GM12878 (cell line): Measurements from ENCODE around the gene GRB10. TPM values are rescaled to one million over a fixed set of nuclear protein-coding genes. Genes with fewer than 3 reads are reported as not detected.

ENCODE experiments used
- ATAC-seq: fragments of 200-7000 bp; cut with Tn5 transposase; 3 replicates; pipeline ENCODE4 v1.9.1; 2020; ENCODE audit warnings: mild to moderate bottlenecking, moderate library complexity
- BruUV-seq: library from RNA; stranded (reverse); fragments of 400-500 nt; replicated peaks from 2 replicates; lab custom pipeline; 2021; lab: Mats Ljungman, UMichigan
- CTCF ChIA-PET: fragments of 300-600 bp; sonication (Branson Sonifier 250); formaldehyde crosslinking; extraction: SDS; loops from one replicate; lab custom pipeline; 2021; ENCODE audit warnings: inconsistent platforms; lab: Yijun Ruan, JAX
- POLR2A ChIA-PET: fragments of 350-600 bp; formaldehyde crosslinking; extraction: SDS; loops from one replicate; lab custom pipeline; 2021; ENCODE audit warnings: inconsistent platforms; lab: Charles Lee
- RAD21 ChIA-PET: fragments of 300-600 bp; sonication (Branson Sonifier 250); formaldehyde crosslinking; loops from one replicate; lab custom pipeline; 2023; ENCODE audit warnings: antibody characterized with exemption; ENCODE audit not compliant: unreplicated experiment; lab: Charles Lee
- SMC1A ChIA-PET: fragments of 300-600 bp; sonication (Branson Sonifier 250); formaldehyde crosslinking; loops from one replicate; lab custom pipeline; 2023; ENCODE audit not compliant: unreplicated experiment, uncharacterized antibody; lab: Charles Lee
- DNase-seq: peaks from one replicate; pipeline ENCODE4 v3.0.0-alpha.2; 2011; ENCODE audit warnings: low read depth, low spot score
- FAIRE-seq: peaks from 3 replicates; lab custom pipeline; 2011; peaks lifted over from hg19 to GRCh38; lab: Jason Lieb, UNC
- H2AFZ ChIP-seq: 2 replicates; pipeline ENCODE4 v1.6.0; 2011; ENCODE audit warnings: low read depth, low read length, control low read depth; ENCODE audit not compliant: control insufficient read depth
- H3K27ac ChIP-seq: 2 replicates; pipeline ENCODE4 v1.5.1; 2011; ENCODE audit warnings: control low read depth; ENCODE audit not compliant: control insufficient read depth, insufficient read depth
- H3K27me3 ChIP-seq, 2 experiments: replicated peaks in 1 of 2; 2 replicates each; pipeline versions ENCODE4 v1.6.0 to v1.6.1; 2011; ENCODE audit warnings: low read length in 1 of 2; ENCODE audit not compliant: control insufficient read depth in 2 of 2, insufficient read depth in 2 of 2
- H3K36me3 ChIP-seq, 2 experiments: 2 replicates each; pipeline ENCODE4 v1.5.1; 2011; ENCODE audit warnings: low read length in 1 of 2; ENCODE audit not compliant: control insufficient read depth in 2 of 2, insufficient read depth in 2 of 2
- H3K4me1 ChIP-seq: 2 replicates; pipeline ENCODE4 v1.6.1; 2011; ENCODE audit warnings: mild to moderate bottlenecking, low read length, moderate library complexity, mixed read lengths; ENCODE audit not compliant: control insufficient read depth, insufficient read depth
- H3K4me2 ChIP-seq: 2 replicates; pipeline ENCODE4 v1.6.0; 2011; ENCODE audit warnings: control low read depth; ENCODE audit not compliant: control insufficient read depth, insufficient read depth
- H3K4me3 ChIP-seq: fragments of 200-600 bp; sonication (generic); 2 replicates; pipeline ENCODE4 v1.5.1; 2016
- H3K79me2 ChIP-seq: 2 replicates; pipeline ENCODE4 v1.6.0; 2011; ENCODE audit warnings: low read length; ENCODE audit not compliant: control insufficient read depth, insufficient read depth
- H3K9ac ChIP-seq: 2 replicates; pipeline ENCODE4 v1.8.0; 2011; ENCODE audit warnings: low read length, control low read depth, mixed read lengths; ENCODE audit not compliant: control insufficient read depth, insufficient read depth
- H3K9me3 ChIP-seq: replicated peaks from 3 replicates; pipeline ENCODE4 v1.5.1; 2011; ENCODE audit warnings: mild to moderate bottlenecking, low read length; ENCODE audit not compliant: control insufficient read depth, insufficient read depth
- H4K20me1 ChIP-seq: 2 replicates; pipeline ENCODE4 v1.6.0; 2011; ENCODE audit not compliant: control insufficient read depth, insufficient read depth
- ASH2L ChIP-seq: fragments of 300-600, 200-600 bp; sonication (generic); IDR thresholded peaks from 2 replicates; pipeline ENCODE4 v1.6.1; 2017; ENCODE audit warnings: low read depth, mild to moderate bottlenecking, borderline replicate concordance
- CHD4 ChIP-seq: fragments of 200-600 bp; sonication (generic); IDR thresholded peaks from 2 replicates; pipeline ENCODE4 v1.6.1; 2016; ENCODE audit warnings: mild to moderate bottlenecking
- IRF3 ChIP-seq: fragments of 450-650 bp; IDR thresholded peaks from 2 replicates; pipeline ENCODE4 v1.6.1; 2014; ENCODE audit warnings: mild to moderate bottlenecking
- RCOR1 ChIP-seq: conservative IDR thresholded peaks from 2 replicates; pipeline ENCODE4 v1.6.1; 2012; ENCODE audit warnings: low read depth, low read length, improper control_type of control experiment
- ZSCAN29 ChIP-seq: fragments of 450-650 bp; IDR thresholded peaks from 2 replicates; pipeline ENCODE4 v1.6.1; 2017; ENCODE audit warnings: mild to moderate bottlenecking, moderate library complexity
- WGBS: methylation state at CpG from one replicate; pipeline ENCODE4 v1.1.6; 2016; ENCODE audit warnings: low lambda C conversion rate; ENCODE audit not compliant: insufficient replicate concordance, insufficient coverage; ENCODE audit errors: missing lambda C conversion rate; 5-methylcytosine and 5-hydroxymethylcytosine counted together
- in situ Hi-C: fragments of 300-500 bp; cut with MboI; formaldehyde crosslinking; loops from 9 replicates; pipeline ENCODE4 v1.14.3; 2018; ENCODE audit warnings: mixed read lengths
- intact Hi-C: fragments of 100-400 bp; cut with micrococcal nuclease; formaldehyde crosslinking; loops from one replicate; pipeline ENCODE4 v1.14.2; 2022; ENCODE audit not compliant: unreplicated experiment
- polyA plus RNA-seq, 11 experiments: library from polyadenylated mRNA; depleted of rRNA in 4 of 11; unstranded in 6 of 11; stranded (reverse) in 5 of 11; fragments of >200 nt; fragmentation: Nextera tagmentation in 4 of 11; fragmentation: Illumina TruSeq in 1 of 11; extraction: Ambion mirVana in 4 of 11; extraction: Trizol in 1 of 11; gene quantifications; 1 replicate in 1 of 11; 2 replicates in 10 of 11; pipeline versions ENCODE4 v1.2.1 to v1.2.3, GENCODE V29; 2011 to 2016; ENCODE audit warnings: inconsistent platforms in 2 of 11, missing spikeins in 2 of 11, low read depth in 1 of 11
- total RNA-seq, 4 experiments: library from RNA; depleted of rRNA in 3 of 4; stranded (reverse); fragments of >200 nt in 3 of 4; fragmentation: Illumina TruSeq in 1 of 4; extraction: Trizol in 1 of 4; gene quantifications; 2 replicates each; pipeline versions ENCODE4 v1.2.1 to v1.2.3, GENCODE V29; 2013 to 2021

The GRB10 gene
- total and polyA plus RNA-seq, 10 of the 15 experiments (the other 5 are each of a cell fraction or from before 2014, with no cell fraction given): 0.04 to 0.33 TPM; not detected in 8

- 38% methylated on average over 3 of the region's 3 CpGs for WGBS
- H3K27me3 ChIP-seq: no peaks in the 10 kb centered on the region; a peak in 1 of 4 replicates
These were observed 32.8 kb downstream of the GRB10 start for GRCh38 chr7:50749896-50750295.

GRCh38 chr7:50748472-50748871, 34.2 kb downstream of the GRB10 start:
- no peaks in the 10 kb centered on the region for H3K4me1 ChIP-seq
- intact Hi-C loops: no loop called here
- H3K4me2 ChIP-seq: no peak overlapping the region
- H3K4me3 ChIP-seq: no peak overlapping the region
- ChIA-PET POLR2A (no interaction called here), CTCF (no interaction called here), RAD21 (no interaction called here), SMC1A (no interaction called here)
- no peak for ATAC-seq
- DNase-seq: no peak
- no peaks in the 10 kb centered on the region for H3K36me3 ChIP-seq
- H4K20me1 ChIP-seq: no peaks in the 10 kb centered on the region
- no peaks in the 10 kb centered on the region; a peak in 1 of 4 replicates for H3K27me3 ChIP-seq
- no TSS peak for BruUV-seq
- 27% methylated on average over 8 of the region's 8 CpGs for WGBS
- no peak for FAIRE-seq
- no peak overlapping the region for H3K27ac ChIP-seq
- H3K79me2 ChIP-seq: no peaks in the 10 kb centered on the region
- H2AFZ ChIP-seq: no peak overlapping the region
- TF ChIP-seq IRF3 (no peak), ZSCAN29 (no peak), RCOR1 (no peak), CHD4 (no peak)
- H3K9me3 ChIP-seq: no peaks in the 10 kb centered on the region
- in situ Hi-C loops: no loop called here
- H3K9ac ChIP-seq: no peak overlapping the region

More at GRCh38 chr7:50749896-50750295, 32.8 kb downstream of the GRB10 start:
- H3K36me3 ChIP-seq: no peaks in the 10 kb centered on the region
- TF ChIP-seq ASH2L: no peak
- FAIRE-seq (no peak), DNase-seq (no peak), ATAC-seq (no peak)
- in situ Hi-C loops: no loop called here
- no TSS peak for BruUV-seq
- no peak overlapping the region for H3K4me2 ChIP-seq
- no peaks in the 10 kb centered on the region for H3K4me1 ChIP-seq
- no peaks in the 10 kb centered on the region for H3K9me3 ChIP-seq
- H3K9ac ChIP-seq: no peak overlapping the region
- ChIA-PET SMC1A (no interaction called here), POLR2A (no interaction called here), RAD21 (no interaction called here), CTCF (no interaction called here)
- intact Hi-C loops: no loop called here
- H3K79me2 ChIP-seq: no peaks in the 10 kb centered on the region
- no peak overlapping the region for H3K27ac ChIP-seq
- H4K20me1 ChIP-seq: no peaks in the 10 kb centered on the region
- no peak overlapping the region for H3K4me3 ChIP-seq
- no peak overlapping the region for H2AFZ ChIP-seq
